HepG2 (cell line): ENCODE results near the gene CA4.
A peak's percentile ranks its signal among the peaks of the same experiment; 100 is the strongest.
"Not testable (repeated sequence)": the region's sequence is repeated elsewhere in the genome, so short reads cannot be mapped to it uniquely, and the experiment has no call there.

Experiments
- CHCHD3 ChIP-seq: sonication (generic); formaldehyde crosslinking; IDR thresholded peaks from 2 replicates; pipeline ENCODE4 v1.8.0; 2022; ENCODE audit warnings: mild to moderate bottlenecking, missing genetic modification reagents, moderate library complexity
- EZH2 ChIP-seq: conservative IDR thresholded peaks from 2 replicates; pipeline ENCODE4 v1.6.1; 2012; ENCODE audit warnings: mild to moderate bottlenecking, low read depth, low read length, moderate library complexity
- KMT2A ChIP-seq: sonication (generic); formaldehyde crosslinking; IDR thresholded peaks from 2 replicates; pipeline ENCODE4 v1.4.0; 2020; ENCODE audit warnings: missing genetic modification reagents
- NFE2 ChIP-seq: sonication (generic); formaldehyde crosslinking; IDR thresholded peaks from 2 replicates; pipeline ENCODE4 v1.4.0; 2020; ENCODE audit warnings: missing genetic modification reagents
- NR2C2 ChIP-seq: sonication (generic); formaldehyde crosslinking; IDR thresholded peaks from 2 replicates; pipeline ENCODE4 v1.4.0; 2020; ENCODE audit warnings: missing genetic modification reagents, mild to moderate bottlenecking, moderate library complexity, borderline replicate concordance
- SIN3A ChIP-seq: IDR thresholded peaks from 2 replicates; pipeline ENCODE4 v1.6.1; 2011; ENCODE audit warnings: low read depth, mild to moderate bottlenecking, control low read depth, low read length, borderline replicate concordance
- ZNF274 ChIP-seq: sonication (generic); formaldehyde crosslinking; IDR thresholded peaks from 2 replicates; pipeline ENCODE4 v1.5.1; 2020; ENCODE audit warnings: mild to moderate bottlenecking, missing genetic modification reagents
- TF ChIP-seq, protein P1 (sequence below): sonication (generic); formaldehyde crosslinking; IDR thresholded peaks from 2 replicates; pipeline ENCODE4 v1.5.0; 2020; ENCODE audit warnings: missing genetic modification reagents
- TF ChIP-seq, protein P2 (sequence below): sonication (generic); formaldehyde crosslinking; IDR thresholded peaks from 2 replicates; pipeline ENCODE4 v1.5.0; 2020; ENCODE audit warnings: mild to moderate bottlenecking, missing genetic modification reagents, moderate library complexity
- TF ChIP-seq, protein P3 (sequence below): IDR thresholded peaks from 2 replicates; pipeline ENCODE4 v1.6.1; 2012; ENCODE audit warnings: low read length, improper control_type of control experiment
- TF ChIP-seq, protein P4 (sequence below), 2 experiments: IDR thresholded peaks; 2 replicates each; pipeline ENCODE4 v1.6.1; 2011 to 2012; ENCODE audit warnings: low read length in 2 of 2, borderline replicate concordance in 1 of 2, low read depth in 1 of 2, mild to moderate bottlenecking in 1 of 2, moderate library complexity in 1 of 2
- TF ChIP-seq, protein P5 (sequence below): sonication (generic); formaldehyde crosslinking; IDR thresholded peaks from 2 replicates; pipeline ENCODE4 v1.4.0; 2020; ENCODE audit warnings: low read depth, missing genetic modification reagents

DNA sequence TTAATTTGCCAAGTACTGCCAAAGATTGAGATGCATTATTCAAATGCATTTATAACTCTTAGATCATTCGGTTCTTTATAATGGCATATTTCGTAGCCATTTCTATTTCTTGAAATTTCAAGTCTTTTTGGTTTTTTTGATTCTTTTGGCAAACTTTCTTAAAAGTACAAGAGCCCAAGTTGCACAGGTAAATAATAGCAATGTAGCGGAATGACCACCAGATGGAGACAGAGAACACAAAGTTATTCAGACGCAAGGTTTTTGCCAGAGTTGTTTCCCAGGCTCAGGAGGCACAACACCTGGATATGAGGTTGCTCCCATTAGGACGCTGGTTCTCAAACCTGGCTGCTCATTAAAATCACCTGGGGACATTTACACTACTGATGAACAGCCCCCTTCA lies 38.1 kb upstream of the CA4 start:
- TF ChIP-seq, protein P1, sequence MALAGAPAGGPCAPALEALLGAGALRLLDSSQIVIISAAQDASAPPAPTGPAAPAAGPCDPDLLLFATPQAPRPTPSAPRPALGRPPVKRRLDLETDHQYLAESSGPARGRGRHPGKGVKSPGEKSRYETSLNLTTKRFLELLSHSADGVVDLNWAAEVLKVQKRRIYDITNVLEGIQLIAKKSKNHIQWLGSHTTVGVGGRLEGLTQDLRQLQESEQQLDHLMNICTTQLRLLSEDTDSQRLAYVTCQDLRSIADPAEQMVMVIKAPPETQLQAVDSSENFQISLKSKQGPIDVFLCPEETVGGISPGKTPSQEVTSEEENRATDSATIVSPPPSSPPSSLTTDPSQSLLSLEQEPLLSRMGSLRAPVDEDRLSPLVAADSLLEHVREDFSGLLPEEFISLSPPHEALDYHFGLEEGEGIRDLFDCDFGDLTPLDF (CRISPR knock-in tag) = not testable (repeated sequence)
- not testable (repeated sequence) for TF ChIP-seq EZH2; NFE2 (CRISPR knock-in tag); NR2C2 (CRISPR knock-in tag); CHCHD3 (CRISPR knock-in tag); ZNF274 (CRISPR knock-in tag); SIN3A; KMT2A
- TF ChIP-seq, protein P2, sequence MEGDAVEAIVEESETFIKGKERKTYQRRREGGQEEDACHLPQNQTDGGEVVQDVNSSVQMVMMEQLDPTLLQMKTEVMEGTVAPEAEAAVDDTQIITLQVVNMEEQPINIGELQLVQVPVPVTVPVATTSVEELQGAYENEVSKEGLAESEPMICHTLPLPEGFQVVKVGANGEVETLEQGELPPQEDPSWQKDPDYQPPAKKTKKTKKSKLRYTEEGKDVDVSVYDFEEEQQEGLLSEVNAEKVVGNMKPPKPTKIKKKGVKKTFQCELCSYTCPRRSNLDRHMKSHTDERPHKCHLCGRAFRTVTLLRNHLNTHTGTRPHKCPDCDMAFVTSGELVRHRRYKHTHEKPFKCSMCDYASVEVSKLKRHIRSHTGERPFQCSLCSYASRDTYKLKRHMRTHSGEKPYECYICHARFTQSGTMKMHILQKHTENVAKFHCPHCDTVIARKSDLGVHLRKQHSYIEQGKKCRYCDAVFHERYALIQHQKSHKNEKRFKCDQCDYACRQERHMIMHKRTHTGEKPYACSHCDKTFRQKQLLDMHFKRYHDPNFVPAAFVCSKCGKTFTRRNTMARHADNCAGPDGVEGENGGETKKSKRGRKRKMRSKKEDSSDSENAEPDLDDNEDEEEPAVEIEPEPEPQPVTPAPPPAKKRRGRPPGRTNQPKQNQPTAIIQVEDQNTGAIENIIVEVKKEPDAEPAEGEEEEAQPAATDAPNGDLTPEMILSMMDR (CRISPR knock-in tag) = 0 out of 2 replicates have a peak, but pooled peaks have one; percentile 16
- TF ChIP-seq, protein P3, sequence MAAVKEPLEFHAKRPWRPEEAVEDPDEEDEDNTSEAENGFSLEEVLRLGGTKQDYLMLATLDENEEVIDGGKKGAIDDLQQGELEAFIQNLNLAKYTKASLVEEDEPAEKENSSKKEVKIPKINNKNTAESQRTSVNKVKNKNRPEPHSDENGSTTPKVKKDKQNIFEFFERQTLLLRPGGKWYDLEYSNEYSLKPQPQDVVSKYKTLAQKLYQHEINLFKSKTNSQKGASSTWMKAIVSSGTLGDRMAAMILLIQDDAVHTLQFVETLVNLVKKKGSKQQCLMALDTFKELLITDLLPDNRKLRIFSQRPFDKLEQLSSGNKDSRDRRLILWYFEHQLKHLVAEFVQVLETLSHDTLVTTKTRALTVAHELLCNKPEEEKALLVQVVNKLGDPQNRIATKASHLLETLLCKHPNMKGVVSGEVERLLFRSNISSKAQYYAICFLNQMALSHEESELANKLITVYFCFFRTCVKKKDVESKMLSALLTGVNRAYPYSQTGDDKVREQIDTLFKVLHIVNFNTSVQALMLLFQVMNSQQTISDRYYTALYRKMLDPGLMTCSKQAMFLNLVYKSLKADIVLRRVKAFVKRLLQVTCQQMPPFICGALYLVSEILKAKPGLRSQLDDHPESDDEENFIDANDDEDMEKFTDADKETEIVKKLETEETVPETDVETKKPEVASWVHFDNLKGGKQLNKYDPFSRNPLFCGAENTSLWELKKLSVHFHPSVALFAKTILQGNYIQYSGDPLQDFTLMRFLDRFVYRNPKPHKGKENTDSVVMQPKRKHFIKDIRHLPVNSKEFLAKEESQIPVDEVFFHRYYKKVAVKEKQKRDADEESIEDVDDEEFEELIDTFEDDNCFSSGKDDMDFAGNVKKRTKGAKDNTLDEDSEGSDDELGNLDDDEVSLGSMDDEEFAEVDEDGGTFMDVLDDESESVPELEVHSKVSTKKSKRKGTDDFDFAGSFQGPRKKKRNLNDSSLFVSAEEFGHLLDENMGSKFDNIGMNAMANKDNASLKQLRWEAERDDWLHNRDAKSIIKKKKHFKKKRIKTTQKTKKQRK = not testable (repeated sequence)
- TF ChIP-seq, protein P4, sequence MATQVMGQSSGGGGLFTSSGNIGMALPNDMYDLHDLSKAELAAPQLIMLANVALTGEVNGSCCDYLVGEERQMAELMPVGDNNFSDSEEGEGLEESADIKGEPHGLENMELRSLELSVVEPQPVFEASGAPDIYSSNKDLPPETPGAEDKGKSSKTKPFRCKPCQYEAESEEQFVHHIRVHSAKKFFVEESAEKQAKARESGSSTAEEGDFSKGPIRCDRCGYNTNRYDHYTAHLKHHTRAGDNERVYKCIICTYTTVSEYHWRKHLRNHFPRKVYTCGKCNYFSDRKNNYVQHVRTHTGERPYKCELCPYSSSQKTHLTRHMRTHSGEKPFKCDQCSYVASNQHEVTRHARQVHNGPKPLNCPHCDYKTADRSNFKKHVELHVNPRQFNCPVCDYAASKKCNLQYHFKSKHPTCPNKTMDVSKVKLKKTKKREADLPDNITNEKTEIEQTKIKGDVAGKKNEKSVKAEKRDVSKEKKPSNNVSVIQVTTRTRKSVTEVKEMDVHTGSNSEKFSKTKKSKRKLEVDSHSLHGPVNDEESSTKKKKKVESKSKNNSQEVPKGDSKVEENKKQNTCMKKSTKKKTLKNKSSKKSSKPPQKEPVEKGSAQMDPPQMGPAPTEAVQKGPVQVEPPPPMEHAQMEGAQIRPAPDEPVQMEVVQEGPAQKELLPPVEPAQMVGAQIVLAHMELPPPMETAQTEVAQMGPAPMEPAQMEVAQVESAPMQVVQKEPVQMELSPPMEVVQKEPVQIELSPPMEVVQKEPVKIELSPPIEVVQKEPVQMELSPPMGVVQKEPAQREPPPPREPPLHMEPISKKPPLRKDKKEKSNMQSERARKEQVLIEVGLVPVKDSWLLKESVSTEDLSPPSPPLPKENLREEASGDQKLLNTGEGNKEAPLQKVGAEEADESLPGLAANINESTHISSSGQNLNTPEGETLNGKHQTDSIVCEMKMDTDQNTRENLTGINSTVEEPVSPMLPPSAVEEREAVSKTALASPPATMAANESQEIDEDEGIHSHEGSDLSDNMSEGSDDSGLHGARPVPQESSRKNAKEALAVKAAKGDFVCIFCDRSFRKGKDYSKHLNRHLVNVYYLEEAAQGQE (IDR thresholded peaks at IDR 0.05; ENCODE audit: borderline replicate concordance in 1 of 2, low read depth in 1 of 2, low read length in 2 of 2) = not testable (repeated sequence)
- TF ChIP-seq, protein P5, sequence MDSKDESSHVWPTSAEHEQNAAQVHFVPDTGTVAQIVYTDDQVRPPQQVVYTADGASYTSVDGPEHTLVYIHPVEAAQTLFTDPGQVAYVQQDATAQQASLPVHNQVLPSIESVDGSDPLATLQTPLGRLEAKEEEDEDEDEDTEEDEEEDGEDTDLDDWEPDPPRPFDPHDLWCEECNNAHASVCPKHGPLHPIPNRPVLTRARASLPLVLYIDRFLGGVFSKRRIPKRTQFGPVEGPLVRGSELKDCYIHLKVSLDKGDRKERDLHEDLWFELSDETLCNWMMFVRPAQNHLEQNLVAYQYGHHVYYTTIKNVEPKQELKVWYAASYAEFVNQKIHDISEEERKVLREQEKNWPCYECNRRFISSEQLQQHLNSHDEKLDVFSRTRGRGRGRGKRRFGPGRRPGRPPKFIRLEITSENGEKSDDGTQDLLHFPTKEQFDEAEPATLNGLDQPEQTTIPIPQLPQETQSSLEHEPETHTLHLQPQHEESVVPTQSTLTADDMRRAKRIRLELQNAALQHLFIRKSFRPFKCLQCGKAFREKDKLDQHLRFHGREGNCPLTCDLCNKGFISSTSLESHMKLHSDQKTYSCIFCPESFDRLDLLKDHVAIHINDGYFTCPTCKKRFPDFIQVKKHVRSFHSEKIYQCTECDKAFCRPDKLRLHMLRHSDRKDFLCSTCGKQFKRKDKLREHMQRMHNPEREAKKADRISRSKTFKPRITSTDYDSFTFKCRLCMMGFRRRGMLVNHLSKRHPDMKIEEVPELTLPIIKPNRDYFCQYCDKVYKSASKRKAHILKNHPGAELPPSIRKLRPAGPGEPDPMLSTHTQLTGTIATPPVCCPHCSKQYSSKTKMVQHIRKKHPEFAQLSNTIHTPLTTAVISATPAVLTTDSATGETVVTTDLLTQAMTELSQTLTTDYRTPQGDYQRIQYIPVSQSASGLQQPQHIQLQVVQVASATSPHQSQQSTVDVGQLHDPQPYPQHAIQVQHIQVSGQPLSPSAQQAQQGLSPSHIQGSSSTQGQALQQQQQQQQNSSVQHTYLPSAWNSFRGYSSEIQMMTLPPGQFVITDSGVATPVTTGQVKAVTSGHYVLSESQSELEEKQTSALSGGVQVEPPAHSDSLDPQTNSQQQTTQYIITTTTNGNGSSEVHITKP = not testable (repeated sequence)
